Keratinocyte (primary cell): ENCODE data around the gene MSANTD3. TPM values are rescaled to one million over a fixed set of nuclear protein-coding genes. Genes with fewer than 3 reads are reported as not detected.

Experiments
- DNase-seq: peaks from one replicate; pipeline ENCODE4 v3.0.0-alpha.2; 2011; ENCODE audit warnings: low read depth, missing footprints, low spot score
- FAIRE-seq: peaks from 2 replicates; lab custom pipeline; 2011; peaks lifted over from hg19 to GRCh38; lab: Jason Lieb, UNC
- H2AFZ ChIP-seq: 2 replicates; pipeline ENCODE4 v1.6.0; 2012; ENCODE audit warnings: low read length, control low read depth, inconsistent platforms; ENCODE audit not compliant: control insufficient read depth
- H3K27ac ChIP-seq: 2 replicates; pipeline ENCODE4 v1.5.1; 2011; ENCODE audit warnings: low read length; ENCODE audit not compliant: control insufficient read depth, insufficient read depth
- H3K27me3 ChIP-seq: 3 replicates; pipeline ENCODE4 v1.6.0; 2011; ENCODE audit warnings: low read length; ENCODE audit not compliant: control insufficient read depth, insufficient read depth; ENCODE audit errors: extremely low read depth
- H3K36me3 ChIP-seq, 2 experiments: 2 replicates in 1 of 2; 3 replicates in 1 of 2; pipeline ENCODE4 v1.5.1; 2011; ENCODE audit warnings: low read length in 2 of 2, mild to moderate bottlenecking in 1 of 2; ENCODE audit not compliant: control insufficient read depth in 2 of 2, insufficient read depth in 2 of 2; ENCODE audit errors: extremely low read depth in 1 of 2
- H3K4me1 ChIP-seq: 3 replicates; pipeline ENCODE4 v1.5.1; 2011; ENCODE audit warnings: low read length; ENCODE audit not compliant: control insufficient read depth, insufficient read depth; ENCODE audit errors: extremely low read depth
- H3K4me2 ChIP-seq: 3 replicates; pipeline ENCODE4 v1.6.0; 2011; ENCODE audit warnings: low read depth, low read length; ENCODE audit not compliant: control insufficient read depth, insufficient read depth; ENCODE audit errors: extremely low read depth
- H3K4me3 ChIP-seq, 3 experiments: fragments of 200-600 bp in 1 of 3; sonication (generic) in 1 of 3; 2 replicates in 2 of 3; 3 replicates in 1 of 3; pipeline ENCODE4 v1.5.1; 2011 to 2016; ENCODE audit warnings: low read length in 3 of 3, mild to moderate bottlenecking in 3 of 3, control low read depth in 2 of 3, inconsistent platforms in 1 of 3, low read depth in 1 of 3, mixed read lengths in 1 of 3, mixed run types in 1 of 3, moderate library complexity in 1 of 3; ENCODE audit not compliant: control insufficient read depth in 2 of 3, insufficient read depth in 2 of 3; ENCODE audit errors: extremely low read depth in 1 of 3
- H3K79me2 ChIP-seq: 2 replicates; pipeline ENCODE4 v1.6.0; 2012; ENCODE audit warnings: low read length; ENCODE audit not compliant: control insufficient read depth, insufficient read depth
- H3K9ac ChIP-seq: 3 replicates; pipeline ENCODE4 v1.6.0; 2011; ENCODE audit warnings: low read length; ENCODE audit not compliant: control insufficient read depth, insufficient read depth; ENCODE audit errors: extremely low read depth
- H3K9me1 ChIP-seq: 3 replicates; pipeline ENCODE4 v1.6.0; 2011; ENCODE audit warnings: low read length; ENCODE audit not compliant: control insufficient read depth, insufficient read depth; ENCODE audit errors: extremely low read depth
- H3K9me3 ChIP-seq: 2 replicates; pipeline ENCODE4 v1.5.1; 2012; ENCODE audit warnings: low read depth, low read length; ENCODE audit not compliant: control insufficient read depth
- H4K20me1 ChIP-seq: 3 replicates; pipeline ENCODE4 v1.6.0; 2011; ENCODE audit warnings: low read length; ENCODE audit not compliant: control insufficient read depth, insufficient read depth; ENCODE audit errors: extremely low read depth
- CTCF ChIP-seq, 3 experiments: IDR thresholded peaks in 1 of 3; conservative IDR thresholded peaks in 1 of 3; optimal IDR thresholded peaks in 1 of 3; 2 replicates in 2 of 3; 3 replicates in 1 of 3; pipeline versions ENCODE3 to v1.5.1; 2011; ENCODE audit warnings: low read length in 3 of 3, mild to moderate bottlenecking in 3 of 3, moderate library complexity in 2 of 3, control low read depth in 1 of 3, inconsistent platforms in 1 of 3; ENCODE audit not compliant: insufficient read depth in 2 of 3; ENCODE audit errors: extremely low read depth in 1 of 3
- EZH2 ChIP-seq: IDR thresholded peaks from one replicate; pipeline ENCODE4 v1.6.1; 2012; ENCODE audit warnings: inconsistent platforms, mild to moderate bottlenecking, low read length, moderate library complexity
- dilution Hi-C: fragments of 300-500 bp; cut with MboI; formaldehyde crosslinking; loops from one replicate; pipeline ENCODE4 v1.7.0; 2020; ENCODE audit warnings: low sequenced_read_pairs; ENCODE audit not compliant: extremely low pct_ligation_motif_present
- polyA plus RNA-seq, 5 experiments: library from polyadenylated mRNA; depleted of rRNA in 3 of 5; stranded (reverse) in 3 of 5; stranded (forward) in 1 of 5; unstranded in 1 of 5; fragments of >200 nt; gene quantifications; 1 replicate in 1 of 5; 2 replicates in 3 of 5; 3 replicates in 1 of 5; pipeline versions ENCODE4 v1.2.1 to v1.2.3, GENCODE V29; 2011 to 2012; ENCODE audit warnings: missing spikeins in 2 of 5, low read depth in 1 of 5, low replicate concordance in 1 of 5

The MSANTD3 gene
- polyA plus RNA-seq, 1 donor (not counting 4 experiments of a cell fraction or from before 2014, with no cell fraction given) = 50.7 TPM

GRCh38 chr9:100457517-100457916 lies 30.6 kb downstream of the MSANTD3 start:
- dilution Hi-C loops = no loop called here
- no peaks in the 10 kb centered on the region for H4K20me1 ChIP-seq
- H3K79me2 ChIP-seq = no peaks in the 10 kb centered on the region
- H3K9me1 ChIP-seq = no peaks in the 10 kb centered on the region
- no peak overlapping the region for H2AFZ ChIP-seq
- no peak for FAIRE-seq
- H3K4me3 ChIP-seq = no peak overlapping the region
- H3K27ac ChIP-seq = no peak overlapping the region
- H3K9ac ChIP-seq = no peak overlapping the region
- TF ChIP-seq EZH2 (no peak), CTCF (optimal IDR thresholded peaks at IDR 0.05 in 1 of 3, IDR thresholded peaks at IDR 0.05 in 1 of 3, conservative IDR thresholded peaks at IDR 0.05 in 1 of 3; ENCODE audit: extremely low read depth in 1 of 3, insufficient read depth in 2 of 3, low read length in 3 of 3) (no peak)
- no peak for DNase-seq
- no peaks in the 10 kb centered on the region for H3K9me3 ChIP-seq
- H3K27me3 ChIP-seq = no peaks in the 10 kb centered on the region
- peaks cover 2 to 4% of the 10 kb centered on the region in 2 experiments for H3K36me3 ChIP-seq
- no peaks in the 10 kb centered on the region for H3K4me1 ChIP-seq
- no peak overlapping the region for H3K4me2 ChIP-seq

- TF ChIP-seq CTCF (optimal IDR thresholded peaks at IDR 0.05 in 1 of 3, IDR thresholded peaks at IDR 0.05 in 1 of 3, conservative IDR thresholded peaks at IDR 0.05 in 1 of 3; ENCODE audit: extremely low read depth in 1 of 3, insufficient read depth in 2 of 3, low read length in 3 of 3) (no peak), EZH2 (no peak)
- no peaks in the 10 kb centered on the region for H3K27me3 ChIP-seq
- H4K20me1 ChIP-seq = no peaks in the 10 kb centered on the region
- DNase-seq (no peak), FAIRE-seq (no peak)
- no peaks in the 10 kb centered on the region for H3K79me2 ChIP-seq
- dilution Hi-C loops = no loop called here
- no peak overlapping the region for H2AFZ ChIP-seq
- no peak overlapping the region for H3K27ac ChIP-seq
- H3K36me3 ChIP-seq = peaks cover under 1 to 1% of the 10 kb centered on the region in 2 experiments
- H3K9ac ChIP-seq = no peak overlapping the region
- H3K9me1 ChIP-seq = no peaks in the 10 kb centered on the region
- H3K9me3 ChIP-seq = no peaks in the 10 kb centered on the region
- no peak overlapping the region for H3K4me3 ChIP-seq
- H3K4me2 ChIP-seq = no peak overlapping the region
- no peaks in the 10 kb centered on the region for H3K4me1 ChIP-seq
Observed at GRCh38 chr9:100459963-100460362, 33.0 kb downstream of the MSANTD3 start.
